Fibroblast of skin of abdomen (primary cell): ENCODE results near the gene WDR88.
"Not testable (repeated sequence)": the region's sequence is repeated elsewhere in the genome, so short reads cannot be mapped to it uniquely, and the experiment has no call there.

ENCODE experiments used
- DNase-seq: peaks from one replicate; pipeline ENCODE4 v3.0.0-alpha.2; 2013

WDR88 gene

DNA sequence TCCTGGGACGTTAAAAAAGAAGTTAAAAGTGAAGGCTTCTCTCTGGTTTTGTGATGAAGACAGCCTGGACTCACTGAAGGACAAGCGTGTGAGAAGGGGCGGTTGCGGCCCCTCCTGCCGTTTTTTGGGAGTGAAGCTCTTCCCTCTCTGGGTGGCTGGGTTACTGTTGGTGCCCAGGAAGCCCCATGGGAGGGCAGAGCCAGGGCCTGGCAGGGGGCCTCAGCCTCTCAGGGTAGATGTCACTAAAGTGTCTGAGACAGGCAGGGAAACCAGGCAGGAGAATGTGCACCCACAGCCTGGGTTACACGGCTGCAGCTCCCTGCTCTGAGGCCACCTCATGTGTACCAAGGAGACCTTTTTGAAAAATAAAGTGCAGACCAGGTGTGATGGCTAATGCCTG, 1.5 kb upstream of the WDR88 start:
- DNase-seq, result no peak

DNA sequence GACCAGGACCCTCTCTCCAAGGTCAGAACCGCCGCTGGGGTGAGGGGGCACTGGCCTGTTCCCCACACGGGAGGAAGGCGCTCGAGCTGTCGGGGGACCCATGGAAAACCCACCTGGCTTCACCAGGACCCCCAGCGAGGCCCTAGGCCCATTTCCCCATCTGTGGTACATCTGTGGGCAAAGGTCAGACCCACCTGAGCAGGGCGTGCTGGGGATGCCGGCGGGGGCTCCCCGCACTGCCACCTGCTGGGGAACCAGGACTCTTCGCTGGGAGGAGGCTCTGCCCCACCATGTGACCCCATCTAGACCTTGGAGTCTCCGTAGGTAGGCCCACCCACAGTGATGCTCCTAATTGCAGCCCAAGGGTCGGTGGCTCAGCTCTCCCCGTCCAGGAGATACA, 511 bp downstream of the WDR88 start:
- DNase-seq, result no peak

DNA sequence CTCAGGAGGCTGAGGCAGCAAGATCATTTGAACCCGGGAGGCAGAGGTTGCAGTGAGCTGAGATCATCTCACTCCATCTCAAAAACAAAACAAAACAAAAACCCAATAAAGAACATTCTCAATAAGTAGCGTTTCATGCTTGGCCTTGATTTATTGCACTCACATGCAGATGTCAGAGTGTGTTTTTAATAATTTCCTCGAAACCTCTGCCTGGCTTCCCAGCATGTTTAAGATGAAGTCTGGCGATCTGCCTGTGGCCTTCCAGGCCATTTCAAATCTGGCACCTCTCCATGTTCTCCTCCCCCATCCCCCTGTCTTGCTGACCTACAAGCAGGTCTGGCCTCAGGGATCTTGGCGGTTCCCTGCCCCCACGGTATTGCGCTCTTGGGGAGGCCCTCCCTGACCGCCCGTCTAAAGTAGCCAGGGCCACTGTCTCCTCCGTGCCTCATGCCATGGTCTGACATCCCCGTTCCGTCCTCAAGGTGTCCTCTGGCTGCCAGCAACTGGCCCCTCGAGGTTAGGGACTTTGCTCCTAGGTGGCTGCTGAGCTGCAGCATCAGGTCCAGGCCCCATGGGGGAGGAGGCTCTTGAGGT, 1.6 kb downstream of the WDR88 start:
- DNase-seq, result peak; percentile 14

DNA sequence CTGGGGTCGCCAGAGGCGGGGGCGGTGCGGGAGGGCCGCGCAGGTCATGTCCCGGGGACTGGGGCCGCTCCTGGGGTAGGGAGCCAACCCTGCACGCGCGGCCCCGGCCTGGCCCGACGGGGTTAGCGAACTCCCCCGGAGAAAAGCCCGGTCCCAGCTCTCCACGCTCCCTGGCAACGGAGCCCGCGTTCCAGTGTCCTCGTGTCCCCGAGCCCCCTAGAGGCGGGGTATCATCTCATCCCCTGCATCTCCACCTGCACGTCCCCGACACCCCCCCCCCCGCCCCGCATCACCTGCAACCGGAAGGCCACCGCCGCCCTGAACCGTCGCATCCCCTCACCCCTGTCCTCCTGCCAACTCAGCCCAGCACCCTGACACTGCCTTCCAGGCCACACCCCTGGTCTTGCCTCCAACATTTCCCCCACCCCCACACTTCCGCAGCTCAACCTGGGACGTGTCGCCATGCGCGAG, 2.7 kb downstream of the WDR88 start:
- DNase-seq, result no peak

DNA sequence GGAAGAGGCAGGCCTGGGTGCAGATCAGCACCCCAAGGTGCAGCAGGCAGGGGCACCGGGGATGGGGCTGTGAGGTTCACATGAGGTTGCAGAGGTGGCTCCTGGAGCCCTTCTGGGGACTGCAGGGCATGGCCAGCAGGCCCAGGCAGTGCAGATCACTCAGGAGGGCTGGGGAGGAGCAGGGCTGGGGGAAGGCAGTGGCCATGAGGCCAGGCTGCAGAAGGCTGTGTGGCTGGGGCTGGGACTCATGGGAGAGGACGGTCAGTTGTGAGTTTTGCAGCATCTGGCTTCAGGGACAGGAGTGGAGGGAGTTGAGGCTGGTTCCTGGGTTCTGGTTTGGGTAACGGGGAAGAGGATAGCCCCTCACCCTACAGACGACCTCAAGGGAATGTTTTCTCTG, 7.3 kb downstream of the WDR88 start:
- DNase-seq, result no peak

DNA sequence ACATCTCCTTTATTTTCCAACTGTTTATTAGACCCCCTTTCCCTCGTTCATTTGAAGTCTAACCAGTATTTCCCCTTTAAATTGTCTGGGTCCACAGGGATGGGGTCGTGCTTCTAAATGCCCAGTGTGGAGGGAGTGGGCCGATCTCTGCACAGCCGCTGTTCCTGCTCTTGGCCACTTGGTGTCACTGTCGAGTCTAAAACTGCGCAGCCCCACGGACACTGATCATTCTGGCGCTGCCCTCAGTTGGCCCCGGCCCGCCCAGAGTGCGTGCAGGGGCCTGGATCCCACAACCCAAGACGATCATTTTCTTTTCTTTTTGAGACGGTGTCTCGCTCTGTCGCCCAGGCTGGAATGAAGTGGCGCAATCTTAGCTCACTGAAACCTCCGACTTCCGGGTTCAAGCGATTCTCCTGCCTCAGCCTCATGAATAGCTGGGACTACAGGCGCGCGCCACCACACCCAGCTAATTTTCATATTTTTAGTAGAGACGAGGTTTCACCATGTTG, 12.0 kb downstream of the WDR88 start:
- peak; percentile 47 for DNase-seq

DNA sequence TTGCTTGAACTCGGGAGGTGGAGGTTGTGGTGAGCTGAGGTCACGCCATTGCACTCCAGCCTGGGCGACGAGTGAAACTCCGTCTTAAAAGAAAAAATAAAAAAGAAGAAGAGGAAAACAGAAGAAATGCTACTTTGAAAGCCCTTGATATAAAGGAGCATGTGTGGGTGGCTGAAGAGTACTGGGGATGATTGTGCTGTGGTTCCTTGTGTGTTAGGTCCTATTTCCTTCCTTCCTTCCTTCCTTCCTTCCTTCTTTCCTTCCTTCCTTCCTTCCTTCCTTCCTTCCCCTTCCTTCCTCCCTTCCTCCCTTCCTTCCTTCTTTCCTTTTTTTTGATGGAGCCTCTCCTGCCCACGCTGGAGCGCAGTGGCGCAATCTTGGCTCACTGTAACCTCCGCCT, 14.3 kb downstream of the WDR88 start:
- DNase-seq, result no peak

DNA sequence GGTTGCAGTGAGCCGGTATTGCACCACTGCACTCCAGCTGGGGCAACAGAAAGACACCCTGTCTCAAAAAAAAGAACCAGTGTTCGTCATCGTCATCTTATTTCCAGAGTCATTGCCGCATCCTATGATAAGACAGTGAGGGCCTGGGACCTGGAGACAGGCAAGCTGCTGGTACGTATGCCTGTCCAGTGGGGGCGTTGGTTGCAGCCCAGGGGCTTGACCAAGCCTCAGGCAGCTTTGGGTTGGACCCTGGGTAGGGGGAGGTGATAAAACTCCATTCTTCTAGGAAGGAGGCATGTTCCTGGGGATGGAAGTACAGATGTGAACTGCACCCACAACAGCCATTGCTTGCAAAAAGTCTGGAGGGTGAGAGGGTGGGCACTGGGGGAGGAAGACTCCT, 15.6 kb downstream of the WDR88 start:
- no peak for DNase-seq

DNA sequence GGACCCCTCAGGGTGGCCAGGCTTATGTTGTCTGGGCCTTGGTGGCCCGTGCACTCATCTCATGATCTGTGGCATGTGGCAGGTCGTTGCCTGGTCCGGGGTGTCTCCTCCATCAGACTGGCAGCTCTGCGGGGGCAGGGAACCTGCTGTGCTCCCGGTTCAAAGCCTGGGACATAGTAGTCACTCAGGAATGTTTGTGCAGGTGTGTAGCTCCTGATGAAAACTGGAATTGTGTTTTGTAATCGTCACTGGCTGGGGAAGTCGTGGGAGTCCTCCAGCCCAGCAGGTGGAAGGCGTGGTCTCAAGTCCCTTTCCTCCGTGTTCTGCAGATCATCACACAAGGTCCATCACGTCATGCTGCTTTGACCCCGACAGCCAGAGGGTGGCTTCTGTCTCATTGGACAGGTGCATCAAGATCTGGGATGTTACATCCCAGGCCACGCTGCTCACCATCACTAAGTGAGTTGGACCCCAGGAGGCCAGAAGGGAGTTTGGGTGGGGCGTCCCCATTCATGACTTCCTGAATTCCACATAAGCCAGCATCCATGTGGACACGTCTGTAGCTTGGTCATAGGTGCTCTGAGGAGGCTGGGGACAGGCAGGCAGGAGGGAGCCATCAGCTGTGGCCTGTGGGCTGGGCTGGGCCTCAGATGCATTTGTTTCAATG, 19.1 kb downstream of the WDR88 start:
- DNase-seq, result no peak

DNA sequence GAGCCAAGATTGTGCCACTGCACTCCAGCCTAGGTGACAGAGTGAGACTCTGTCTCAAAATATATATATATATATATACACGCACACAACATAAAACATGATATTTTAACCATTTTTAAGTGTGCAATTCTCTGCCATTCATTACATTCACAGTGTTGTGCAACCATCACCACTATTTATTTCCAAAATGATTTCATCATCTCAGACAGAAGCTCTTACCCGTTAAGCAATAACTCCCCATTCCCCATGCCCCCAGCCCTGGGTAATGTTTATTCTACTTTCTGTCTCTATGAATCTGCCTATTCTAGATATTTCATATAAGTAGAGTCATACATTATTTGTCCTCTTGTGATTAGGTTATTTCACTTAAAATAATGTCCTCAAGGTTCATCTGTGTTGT, 20.3 kb downstream of the WDR88 start:
- peak; percentile 8 for DNase-seq

DNA sequence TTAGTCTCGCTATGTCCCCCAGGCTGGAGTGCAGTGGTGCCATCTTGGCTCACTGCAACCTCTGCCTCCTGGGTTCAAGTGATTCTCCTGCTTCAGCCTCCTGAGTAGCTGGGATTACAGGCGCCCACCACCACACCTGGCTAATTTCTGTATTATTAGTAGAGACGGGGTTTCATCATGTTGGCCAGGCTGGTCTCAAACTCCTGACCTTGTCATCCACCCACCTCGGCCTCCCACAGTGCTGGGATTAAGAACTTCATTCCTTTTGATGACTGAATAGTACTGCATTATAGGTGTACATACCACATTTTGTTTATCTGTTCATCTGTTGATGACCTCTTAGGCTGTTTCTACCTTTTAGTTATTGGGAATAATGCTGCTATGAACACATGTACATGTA, 20.7 kb downstream of the WDR88 start:
- DNase-seq, result not testable (repeated sequence)

DNA sequence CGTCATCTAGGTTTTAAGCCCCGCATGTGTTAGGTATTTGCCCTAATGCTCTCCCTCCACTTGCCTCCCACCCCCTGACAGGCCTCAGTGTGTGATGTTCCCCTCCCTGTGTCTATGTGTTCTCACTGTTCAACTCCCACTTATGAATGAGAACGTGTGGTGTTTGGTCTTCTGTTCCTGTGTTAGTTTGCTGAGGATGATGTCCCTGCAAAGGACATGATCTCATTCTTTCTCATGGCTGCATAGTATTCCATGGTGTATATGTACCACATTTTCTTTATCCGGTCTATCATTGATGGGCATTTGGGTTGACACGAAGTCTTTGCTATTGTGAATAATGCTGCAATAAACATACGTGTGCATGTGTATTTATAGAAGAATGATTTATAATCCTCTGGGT, 22.4 kb downstream of the WDR88 start:
- DNase-seq, result not testable (repeated sequence)

DNA sequence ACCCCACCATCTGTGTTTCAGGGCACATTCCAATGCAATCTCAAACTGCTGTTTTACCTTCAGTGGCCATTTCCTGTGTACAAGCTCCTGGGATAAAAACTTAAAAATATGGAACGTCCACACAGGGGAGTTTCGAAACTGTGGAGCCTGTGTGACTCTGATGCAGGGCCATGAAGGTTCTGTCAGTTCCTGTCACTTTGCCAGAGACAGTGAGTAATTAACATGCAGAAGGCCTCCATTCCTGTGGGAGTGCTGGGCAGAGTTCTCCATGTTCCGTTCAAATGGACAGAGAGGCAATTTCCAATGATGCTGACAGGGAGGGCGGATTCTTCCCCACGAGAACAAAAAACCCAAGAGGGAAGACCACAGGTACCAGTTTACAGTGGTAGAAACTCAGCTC, 24.4 kb downstream of the WDR88 start:
- DNase-seq, result peak; percentile 51

DNA sequence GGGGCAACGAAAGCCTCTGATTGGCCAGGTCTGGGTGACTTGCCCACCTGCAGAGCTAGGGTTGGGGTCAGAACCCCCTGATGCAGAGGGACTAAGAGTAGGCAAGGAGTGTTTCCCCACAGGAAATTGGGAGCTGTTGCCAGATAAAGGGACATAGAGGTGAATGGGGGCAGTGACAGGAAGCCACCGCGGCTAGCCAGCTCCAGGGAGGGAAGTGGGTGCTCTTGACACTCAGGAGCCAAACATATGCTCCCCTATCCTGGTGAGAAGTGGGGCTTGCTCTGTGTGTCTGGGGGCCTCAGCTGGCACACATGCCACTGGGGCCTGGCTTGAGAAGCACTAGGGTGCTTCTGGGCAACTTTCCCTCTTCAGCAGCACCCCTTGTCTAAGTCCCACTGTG, 26.0 kb downstream of the WDR88 start:
- no peak for DNase-seq

DNA sequence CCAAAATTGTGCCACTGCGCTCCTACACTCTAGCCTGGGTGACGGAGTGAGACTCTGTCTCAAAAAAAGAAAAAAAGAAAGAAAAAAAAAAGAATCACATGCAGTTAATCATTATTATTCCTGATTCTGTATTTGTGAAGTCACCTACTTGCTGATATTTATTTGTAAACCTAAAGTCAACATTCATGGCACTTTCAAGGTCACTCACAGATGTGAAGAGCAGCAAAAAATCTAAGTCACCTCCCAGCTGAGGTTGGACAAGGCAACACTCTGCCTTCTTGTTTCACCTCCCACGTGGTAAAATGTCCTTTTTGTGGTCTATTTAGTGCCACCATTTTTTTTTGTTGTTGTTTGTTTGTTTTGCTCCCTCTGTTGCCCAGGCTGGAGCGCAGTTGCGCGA, 26.5 kb downstream of the WDR88 start:
- no peak for DNase-seq

DNA sequence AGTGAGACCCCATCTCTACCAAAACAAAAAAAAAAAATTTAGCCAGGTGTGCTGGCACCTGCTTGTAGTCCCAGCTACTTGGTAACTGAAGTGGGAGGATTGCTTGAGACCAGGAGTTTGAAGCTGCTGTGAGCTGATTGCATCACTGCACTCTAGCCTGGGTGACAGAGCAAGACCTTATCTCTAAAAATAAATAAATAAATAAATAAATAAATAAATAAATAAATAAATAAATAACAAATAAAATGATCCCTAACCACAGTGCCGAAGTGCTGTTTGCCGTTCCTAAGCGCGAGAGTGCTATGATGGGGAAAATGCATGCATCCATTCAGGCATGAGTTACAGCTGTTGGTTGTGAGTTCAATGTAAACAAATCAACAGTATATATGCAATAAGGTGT, 27.2 kb downstream of the WDR88 start:
- DNase-seq, result no peak

DNA sequence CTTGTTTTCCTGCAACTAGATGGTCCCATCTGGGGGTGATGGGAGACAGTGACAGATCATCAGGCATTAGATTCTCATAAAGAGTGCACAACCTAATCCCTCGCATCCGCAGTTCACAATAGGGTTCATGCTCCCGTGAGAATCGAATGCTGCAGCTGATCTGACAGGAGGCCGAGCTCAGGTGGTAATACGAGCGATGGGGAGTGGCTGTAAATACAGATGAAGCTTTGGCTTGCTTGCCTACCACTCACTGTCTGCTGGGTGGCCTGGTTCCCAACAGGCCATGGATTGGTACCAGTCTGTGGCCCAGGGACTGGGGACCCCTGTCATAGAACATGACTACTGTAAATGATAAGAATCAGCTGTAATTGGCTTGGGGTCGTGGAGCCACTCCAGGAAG, 28.0 kb downstream of the WDR88 start:
- DNase-seq, result no peak

DNA sequence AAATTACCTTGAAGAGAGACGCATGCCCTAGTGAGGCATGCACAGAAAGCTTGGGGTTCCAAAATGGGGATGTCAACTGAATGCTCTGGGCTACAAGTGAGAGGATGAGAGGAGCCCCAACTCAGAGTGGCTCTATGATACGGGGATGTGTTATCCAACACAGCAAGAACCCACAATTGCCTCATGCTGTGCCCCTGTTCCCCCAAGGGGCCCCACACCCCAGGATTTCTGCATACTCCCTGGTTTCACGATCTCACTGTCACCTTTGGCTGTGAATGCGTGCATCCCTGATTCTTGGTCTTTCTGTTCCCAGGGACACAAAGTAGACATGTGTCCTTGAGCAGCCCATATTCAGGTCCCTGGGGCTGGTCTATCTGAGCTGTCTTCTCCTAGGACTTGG, 29.3 kb downstream of the WDR88 start:
- DNase-seq, result no peak

DNA sequence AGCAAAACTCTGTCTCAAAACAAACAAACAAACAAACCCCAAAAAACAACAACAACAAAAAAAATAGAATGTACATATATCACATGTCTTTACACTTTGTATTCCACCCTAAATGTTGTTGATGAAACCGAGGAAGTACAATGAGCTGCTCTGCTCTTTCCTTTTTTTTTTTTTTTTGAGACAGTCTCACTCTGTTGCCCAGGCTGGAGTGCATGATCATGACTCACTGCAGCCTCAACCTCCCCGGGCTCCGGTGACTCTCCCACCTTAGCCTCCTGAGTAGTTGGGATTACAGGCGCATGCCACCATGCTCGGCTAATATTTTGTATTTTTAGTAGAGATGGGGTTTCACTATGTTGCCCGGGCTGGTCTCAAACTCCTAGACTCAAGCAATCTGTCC, 31.6 kb downstream of the WDR88 start:
- DNase-seq, result no peak

DNA sequence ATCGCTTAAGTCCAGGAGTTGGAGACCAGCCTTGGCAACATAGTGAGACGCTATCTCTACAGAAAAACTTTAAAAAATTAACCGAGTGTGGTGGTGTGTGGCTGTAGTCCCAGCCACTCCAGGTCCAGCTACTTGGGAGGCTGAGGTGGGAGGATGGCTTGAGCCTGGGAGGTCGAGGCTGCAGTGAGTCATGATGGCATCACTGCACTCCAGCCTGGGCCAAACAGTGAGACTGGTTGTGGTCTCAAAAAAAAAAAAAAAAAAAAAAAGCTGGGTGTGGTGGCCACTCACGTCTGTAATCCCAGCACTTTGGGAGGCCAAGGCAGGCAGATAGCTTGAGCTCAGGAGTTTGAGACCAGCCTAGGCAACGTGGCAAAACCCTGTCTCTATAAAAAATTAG, 34.1 kb downstream of the WDR88 start:
- not testable (repeated sequence) for DNase-seq

DNA sequence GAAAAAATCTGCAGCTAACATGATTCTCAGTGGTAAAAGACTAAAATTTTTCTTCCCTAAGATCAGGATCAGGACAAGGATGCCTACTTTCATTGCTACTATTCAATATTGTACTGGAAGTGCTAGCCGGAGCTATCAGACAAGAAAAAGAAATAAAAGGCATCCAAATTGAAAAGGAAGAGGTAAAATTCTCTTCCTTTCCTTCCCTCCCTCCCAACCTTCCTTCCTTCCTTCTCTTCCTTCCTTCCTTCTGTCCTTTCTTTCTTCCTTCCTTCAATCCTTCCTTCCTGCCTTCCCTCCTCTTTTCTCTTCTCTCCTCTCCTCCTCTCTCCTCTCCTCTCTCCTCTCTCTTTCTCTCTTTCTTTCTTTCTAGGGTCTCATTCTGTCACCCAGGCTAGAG, 35.5 kb downstream of the WDR88 start:
- DNase-seq, result no peak

DNA sequence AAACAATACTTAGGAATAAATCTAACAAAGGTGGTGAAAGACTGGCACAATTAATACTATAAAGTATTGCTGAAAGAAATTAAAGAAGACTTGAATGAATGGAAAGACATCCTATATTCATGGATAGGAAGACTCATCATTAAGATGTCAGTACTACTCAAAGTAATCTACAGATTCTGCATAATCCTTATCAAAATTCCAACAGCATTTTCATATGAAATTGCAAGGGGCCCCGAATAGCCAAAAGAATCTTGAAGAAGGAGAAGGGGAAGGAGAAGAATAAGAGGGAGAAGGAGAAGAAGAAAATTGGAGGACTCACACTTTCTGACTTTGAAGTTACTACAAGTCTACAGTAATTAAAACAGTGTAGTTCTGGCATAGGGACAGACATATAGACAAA, 36.6 kb downstream of the WDR88 start:
- DNase-seq, result no peak

DNA sequence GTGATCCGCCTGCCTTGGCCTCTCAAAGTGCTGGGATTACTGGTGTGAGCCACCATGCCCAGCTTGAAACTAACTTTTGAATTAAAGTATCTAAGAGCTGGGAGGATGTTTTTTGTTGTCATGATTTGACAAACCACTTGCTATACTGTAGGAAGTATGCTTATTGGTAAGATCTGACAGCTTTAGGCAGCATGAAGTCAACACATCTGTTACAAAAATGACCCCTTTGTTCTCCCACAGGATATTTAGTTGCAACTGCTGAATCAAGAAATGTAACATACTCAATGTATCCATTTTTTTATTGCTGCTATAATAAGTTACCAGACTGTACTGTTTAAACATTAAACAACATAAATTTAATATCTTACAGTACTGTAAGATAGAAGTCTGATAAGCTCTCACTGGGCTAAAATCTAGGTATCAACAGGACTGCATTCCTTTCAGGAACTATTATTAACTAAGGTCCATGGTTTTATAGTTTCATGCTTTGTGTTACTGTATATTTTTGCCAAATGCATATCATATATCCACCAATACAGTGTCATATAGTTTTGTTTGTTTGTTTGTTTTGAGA, 39.4 kb downstream of the WDR88 start:
- DNase-seq, result no peak

DNA sequence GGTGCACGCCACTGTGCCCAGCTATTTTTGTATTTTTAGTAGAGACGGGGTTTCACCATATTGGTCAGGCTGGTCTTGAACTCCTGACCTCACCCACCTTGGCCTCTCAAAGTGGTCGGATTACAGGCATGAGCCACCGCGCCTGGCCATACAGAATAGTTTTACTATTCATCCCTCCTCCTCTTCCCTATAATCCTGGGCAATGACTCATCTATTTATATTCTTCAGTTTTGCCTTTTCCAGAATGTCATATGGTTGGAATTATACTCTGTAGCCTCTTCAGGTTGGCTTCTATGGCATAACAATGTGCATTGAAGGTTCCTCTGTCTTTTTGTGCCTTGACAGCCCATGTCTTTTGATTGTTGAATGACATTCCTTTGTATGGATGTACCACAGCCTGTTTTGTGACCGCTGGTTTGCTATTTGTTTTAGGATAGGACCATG, 40.0 kb downstream of the WDR88 start:
- DNase-seq, result peak; percentile 73
